ENCODE data around the gene ACTL7A. TPM values are rescaled to one million over a fixed set of nuclear protein-coding genes. Genes with fewer than 3 reads are reported as not detected.

Gene ACTL7A
- polyA plus RNA-seq (2012; ENCODE audit: insufficient read depth, insufficient read length, low read depth) = not detected

GRCh38 chr9:108861997-108862396 lies at the start of gene ACTL7A:
Gene ACTL7A, plus strand, starts transcription at chr9:108862266. Its CDS starts 57 bp downstream, at chr9:108862323.
- no peak for TF ChIP-seq CTCF (IDR thresholded peaks at IDR 0.05; ENCODE audit: low read depth, low read length)
- Histone ChIP-seq H3K4me1 (no peaks in the 10 kb centered on the region), H3K9me3 (no peaks in the 10 kb centered on the region), H3K4me3 (ENCODE audit: low read depth, low read length) (no peak within 1 kb of the TSS), H3K36me3 (no peaks in the 10 kb centered on the region), H3K27me3 (no peaks in the 10 kb centered on the region)
- DNase-seq = no peak

GRCh38 chr9:108812396-108813025 lies 49.6 kb upstream of the ACTL7A start:
- H3K27me3 ChIP-seq = no peaks in the 10 kb centered on the region
- H3K4me3 ChIP-seq (ENCODE audit: low read depth, low read length) = no peak overlapping the region
- H3K9me3 ChIP-seq = no peaks in the 10 kb centered on the region
- no peaks in the 10 kb centered on the region for H3K36me3 ChIP-seq
- TF ChIP-seq CTCF (IDR thresholded peaks at IDR 0.05; ENCODE audit: low read depth, low read length) = no peak
- no peak for DNase-seq
- H3K4me1 ChIP-seq = no peaks in the 10 kb centered on the region

DNA sequence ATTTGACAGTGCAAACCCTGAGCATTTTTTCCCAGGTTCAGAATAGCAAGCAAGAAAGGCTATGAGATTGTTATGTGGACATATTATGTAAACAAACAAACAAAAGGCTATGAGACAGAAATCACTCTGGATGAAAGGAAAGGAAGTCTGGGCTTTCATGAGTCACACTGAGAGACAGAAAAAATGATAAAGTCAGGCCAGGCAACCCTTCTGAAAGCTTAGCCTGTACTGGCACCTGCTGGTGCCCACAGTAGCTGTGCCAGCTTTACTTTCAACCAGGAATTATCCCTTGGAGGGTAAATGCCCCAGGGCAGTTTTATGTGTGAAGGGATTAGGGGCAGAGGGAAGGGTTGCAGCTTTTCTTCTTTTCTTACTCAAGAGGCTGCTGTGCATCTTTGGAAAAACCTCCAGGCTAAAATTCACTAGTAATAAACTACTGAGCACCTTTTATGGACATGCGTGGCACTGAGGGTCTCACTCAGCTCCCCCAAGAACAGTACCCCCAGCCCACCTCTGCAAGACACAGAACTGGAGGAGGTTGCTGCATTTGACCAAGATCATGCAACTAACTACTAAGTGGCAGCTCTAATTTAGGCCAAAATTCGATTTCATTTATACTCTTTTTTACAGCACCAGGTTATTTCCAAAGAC lies 48.0 kb upstream of the ACTL7A start:
- no peak for TF ChIP-seq CTCF (IDR thresholded peaks at IDR 0.05; ENCODE audit: low read depth, low read length)
- H3K4me1 ChIP-seq = no peaks in the 10 kb centered on the region
- no peaks in the 10 kb centered on the region for H3K36me3 ChIP-seq
- no peaks in the 10 kb centered on the region for H3K9me3 ChIP-seq
- H3K4me3 ChIP-seq (ENCODE audit: low read depth, low read length) = no peak overlapping the region
- no peak for DNase-seq
- no peaks in the 10 kb centered on the region for H3K27me3 ChIP-seq

DNA sequence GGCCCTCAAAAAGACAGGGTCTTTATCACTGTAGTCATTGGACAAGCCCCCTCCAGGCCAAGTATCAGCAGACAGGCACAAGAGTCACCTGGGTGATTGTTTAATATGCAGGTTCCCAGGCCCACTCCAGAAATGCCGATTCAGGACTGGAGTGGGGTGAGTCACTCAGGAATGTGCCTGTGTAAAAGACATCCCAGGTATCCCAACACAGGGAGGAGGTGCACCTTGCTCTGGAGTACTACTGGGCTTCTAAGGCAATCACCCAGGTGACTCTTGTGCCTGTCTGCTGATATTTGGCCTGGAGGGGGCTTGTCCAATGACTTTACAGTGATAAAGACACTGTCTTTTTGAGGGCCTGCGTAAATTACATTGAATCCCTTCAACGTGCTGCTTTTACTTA lies 46.9 kb upstream of the ACTL7A start:
- H3K4me1 ChIP-seq = no peaks in the 10 kb centered on the region
- H3K36me3 ChIP-seq = no peaks in the 10 kb centered on the region
- H3K27me3 ChIP-seq = no peaks in the 10 kb centered on the region
- TF ChIP-seq CTCF (IDR thresholded peaks at IDR 0.05; ENCODE audit: low read depth, low read length) = no peak
- no peak for DNase-seq
- H3K9me3 ChIP-seq = no peaks in the 10 kb centered on the region
- no peak overlapping the region for H3K4me3 ChIP-seq (ENCODE audit: low read depth, low read length)

GRCh38 chr9:108816037-108816436 lies 46.0 kb upstream of the ACTL7A start:
- TF ChIP-seq CTCF (IDR thresholded peaks at IDR 0.05; ENCODE audit: low read depth, low read length) = no peak
- Histone ChIP-seq H3K4me1 (no peaks in the 10 kb centered on the region), H3K36me3 (no peaks in the 10 kb centered on the region), H3K9me3 (no peaks in the 10 kb centered on the region), H3K4me3 (ENCODE audit: low read depth, low read length) (no peak overlapping the region), H3K27me3 (no peaks in the 10 kb centered on the region)
- no peak for DNase-seq

DNA sequence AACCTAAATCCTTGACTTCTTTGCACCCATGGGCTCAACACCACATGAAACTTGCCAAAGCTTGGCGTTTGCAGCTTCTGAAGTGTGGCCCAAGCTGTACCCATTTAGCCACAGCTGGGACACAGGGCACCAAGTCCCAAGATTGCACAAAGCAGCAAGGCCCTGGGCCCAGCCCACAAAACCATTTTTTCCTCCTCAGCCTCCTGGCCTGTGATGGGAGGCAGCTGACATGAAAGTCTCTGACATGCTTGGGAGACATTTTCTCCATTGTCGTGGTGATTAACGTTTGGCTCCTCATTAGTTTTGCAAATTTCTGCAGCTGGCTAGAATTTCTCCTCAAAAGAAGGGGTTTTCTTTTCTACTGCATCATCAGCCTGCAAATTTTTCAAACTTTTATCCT lies 38.2 kb upstream of the ACTL7A start:
- Histone ChIP-seq H3K9me3 (no peaks in the 10 kb centered on the region), H3K4me3 (ENCODE audit: low read depth, low read length) (no peak overlapping the region), H3K27me3 (no peaks in the 10 kb centered on the region), H3K4me1 (no peaks in the 10 kb centered on the region), H3K36me3 (no peaks in the 10 kb centered on the region)
- no peak for DNase-seq
- TF ChIP-seq CTCF (IDR thresholded peaks at IDR 0.05; ENCODE audit: low read depth, low read length) = no peak

Measured in BE2C (cell line).